Natural killer cell (primary cell): ENCODE results near the gene SPIRE1. TPM values are rescaled to one million over a fixed set of nuclear protein-coding genes. Genes with fewer than 3 reads are reported as not detected.
A peak's percentile ranks its signal among the peaks of the same experiment; 100 is the strongest.

Experiments
- ATAC-seq, 3 donors: fragments of 150-1000 bp in 2 of 3; fragments of 200-7000 bp in 1 of 3; cut with Tn5 transposase; 1 replicate in 1 of 3; 2 replicates in 2 of 3; pipeline ENCODE4 v1.10.0; 2021; ENCODE audit warnings: mild to moderate bottlenecking in 2 of 3, moderate library complexity in 2 of 3
- DNase-seq, 2 donors: peaks; one replicate each; pipeline versions ENCODE4 v3.0.0 to v3.0.0-alpha.2; 2013 to 2021; ENCODE audit warnings: mixed read lengths in 1 of 2
- H3K27ac ChIP-seq: one replicate; pipeline ENCODE4 v1.5.1; 2013; ENCODE audit warnings: mild to moderate bottlenecking, low read length
- H3K27me3 ChIP-seq: one replicate; pipeline ENCODE4 v1.6.1; 2013; ENCODE audit warnings: low read length; ENCODE audit not compliant: control insufficient read depth, insufficient read depth
- H3K36me3 ChIP-seq: one replicate; pipeline ENCODE4 v1.6.1; 2013; ENCODE audit warnings: low read length; ENCODE audit not compliant: control insufficient read depth, insufficient read depth
- H3K4me1 ChIP-seq: one replicate; pipeline ENCODE4 v1.6.1; 2013; ENCODE audit warnings: low read length; ENCODE audit not compliant: control insufficient read depth, insufficient read depth
- H3K4me3 ChIP-seq: one replicate; pipeline ENCODE4 v1.5.1; 2013; ENCODE audit warnings: low read length
- H3K9me3 ChIP-seq: one replicate; pipeline ENCODE4 v1.6.1; 2013; ENCODE audit warnings: low read length; ENCODE audit not compliant: control insufficient read depth, insufficient read depth
- H3K27ac Mint-ChIP-seq, 2 donors: one replicate each; pipeline ENCODE4 v1.8.0; 2022; ENCODE audit warnings: mild to moderate bottlenecking in 2 of 2, mixed read lengths in 2 of 2, moderate library complexity in 1 of 2
- H3K27me3 Mint-ChIP-seq, 2 donors: one replicate each; pipeline ENCODE4 v1.8.0; 2022; ENCODE audit warnings: low read depth in 2 of 2, mixed read lengths in 2 of 2
- H3K36me3 Mint-ChIP-seq: one replicate; pipeline ENCODE4 v1.8.0; 2022; ENCODE audit warnings: mixed read lengths
- H3K4me1 Mint-ChIP-seq, 2 donors: one replicate each; pipeline ENCODE4 v1.8.0; 2022; ENCODE audit warnings: mixed read lengths in 2 of 2
- H3K4me3 Mint-ChIP-seq: one replicate; pipeline ENCODE4 v1.8.0; 2022; ENCODE audit warnings: mild to moderate bottlenecking, moderate library complexity, mixed read lengths
- H3K9me3 Mint-ChIP-seq, 2 donors: one replicate each; pipeline ENCODE4 v1.8.0; 2022; ENCODE audit warnings: mixed read lengths in 2 of 2
- WGBS: methylation state at CpG from one replicate; pipeline ENCODE4 v1.1.7; 2013; ENCODE audit warnings: missing lambda C conversion rate; ENCODE audit not compliant: insufficient coverage; 5-methylcytosine and 5-hydroxymethylcytosine counted together
- intact Hi-C: fragments of 100-400 bp; cut with micrococcal nuclease; formaldehyde crosslinking; loops from one replicate; pipeline ENCODE4 v1.14.2; 2022
- total RNA-seq, 4 donors: library from RNA; stranded (reverse); fragments of 120-200 nt in 1 of 4; gene quantifications; one replicate each; pipeline versions ENCODE4 v1.2.3 to v1.2.4, GENCODE V29; 2013 to 2022
- TF ChIP-seq, protein P1 (sequence below): fragments of 200-600 bp; IDR thresholded peaks from one replicate; pipeline ENCODE4 v1.8.0; 2022; ENCODE audit warnings: antibody characterized with exemption

The SPIRE1 gene
- total RNA-seq, 3 donors from 2014 or later (not counting 1 experiment from before 2014, with no cell fraction given) = 4.8 to 6.7 (median 5.4) TPM

DNA sequence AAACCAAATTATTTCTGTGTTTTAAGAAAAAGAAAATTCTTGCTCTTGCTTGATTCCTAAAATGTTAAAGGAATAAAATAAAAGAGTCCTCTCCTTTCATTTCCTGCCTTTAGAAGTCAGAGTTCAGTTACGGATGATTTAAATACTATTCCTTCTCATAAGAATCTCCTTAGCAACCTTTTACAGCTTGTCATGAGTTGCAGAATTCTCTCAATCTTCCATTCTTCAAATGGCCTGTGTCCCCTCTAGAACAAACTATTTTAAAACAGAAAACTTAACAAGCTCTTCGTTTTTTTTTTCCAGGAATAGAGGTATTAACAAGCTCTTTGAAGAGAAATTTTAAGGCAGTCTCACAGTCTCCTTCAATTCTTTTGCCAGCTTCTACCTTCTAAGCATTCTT, 42.2 kb downstream of the SPIRE1 start:
- no peak overlapping the region for H3K27ac ChIP-seq
- no peaks in the 10 kb centered on the region for H3K9me3 Mint-ChIP-seq
- no peak overlapping the region for H3K27ac Mint-ChIP-seq
- ATAC-seq (no peak), DNase-seq (no peak)
- no peaks in the 10 kb centered on the region for H3K27me3 ChIP-seq
- H3K4me3 ChIP-seq = no peak overlapping the region
- peaks cover 0 to 5% of the 10 kb centered on the region in 2 donors for H3K4me1 Mint-ChIP-seq
- H3K27me3 Mint-ChIP-seq = peaks cover 0 to 10% of the 10 kb centered on the region in 2 donors
- no peaks in the 10 kb centered on the region for H3K36me3 Mint-ChIP-seq
- no peak overlapping the region for H3K4me3 Mint-ChIP-seq
- TF ChIP-seq, protein P1, sequence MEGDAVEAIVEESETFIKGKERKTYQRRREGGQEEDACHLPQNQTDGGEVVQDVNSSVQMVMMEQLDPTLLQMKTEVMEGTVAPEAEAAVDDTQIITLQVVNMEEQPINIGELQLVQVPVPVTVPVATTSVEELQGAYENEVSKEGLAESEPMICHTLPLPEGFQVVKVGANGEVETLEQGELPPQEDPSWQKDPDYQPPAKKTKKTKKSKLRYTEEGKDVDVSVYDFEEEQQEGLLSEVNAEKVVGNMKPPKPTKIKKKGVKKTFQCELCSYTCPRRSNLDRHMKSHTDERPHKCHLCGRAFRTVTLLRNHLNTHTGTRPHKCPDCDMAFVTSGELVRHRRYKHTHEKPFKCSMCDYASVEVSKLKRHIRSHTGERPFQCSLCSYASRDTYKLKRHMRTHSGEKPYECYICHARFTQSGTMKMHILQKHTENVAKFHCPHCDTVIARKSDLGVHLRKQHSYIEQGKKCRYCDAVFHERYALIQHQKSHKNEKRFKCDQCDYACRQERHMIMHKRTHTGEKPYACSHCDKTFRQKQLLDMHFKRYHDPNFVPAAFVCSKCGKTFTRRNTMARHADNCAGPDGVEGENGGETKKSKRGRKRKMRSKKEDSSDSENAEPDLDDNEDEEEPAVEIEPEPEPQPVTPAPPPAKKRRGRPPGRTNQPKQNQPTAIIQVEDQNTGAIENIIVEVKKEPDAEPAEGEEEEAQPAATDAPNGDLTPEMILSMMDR = no peak
- intact Hi-C loops = no loop called here
- no peaks in the 10 kb centered on the region for H3K36me3 ChIP-seq
- no peaks in the 10 kb centered on the region for H3K9me3 ChIP-seq
- 53% methylated on average over 2 of the region's 2 CpGs for WGBS
- H3K4me1 ChIP-seq = no peaks in the 10 kb centered on the region

DNA sequence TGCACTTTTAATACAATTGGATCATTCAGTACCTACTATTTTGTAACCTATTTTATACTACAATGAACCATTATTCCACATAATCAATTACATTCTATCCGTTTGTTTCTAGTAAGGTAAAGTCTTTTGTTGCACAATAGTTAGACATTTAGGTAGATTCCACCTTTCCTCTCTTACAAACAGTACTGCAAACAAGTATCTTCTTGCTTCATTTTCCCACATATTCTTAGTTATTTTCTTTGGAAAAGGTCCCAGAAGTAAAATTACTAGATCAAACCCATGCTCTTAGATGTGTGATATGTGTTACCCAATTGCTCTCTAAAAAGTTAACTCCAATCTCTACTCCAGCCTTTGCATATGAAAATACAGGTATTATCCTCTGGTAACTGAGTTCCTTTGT, 49.6 kb downstream of the SPIRE1 start:
- Mint-ChIP-seq H3K27me3 (peaks cover 0 to 15% of the 10 kb centered on the region in 2 donors), H3K9me3 (no peaks in the 10 kb centered on the region), H3K4me3 (no peak overlapping the region), H3K27ac (no peak overlapping the region), H3K4me1 (peaks cover 0 to 5% of the 10 kb centered on the region in 2 donors), H3K36me3 (no peaks in the 10 kb centered on the region)
- Histone ChIP-seq H3K36me3 (no peaks in the 10 kb centered on the region), H3K27ac (no peak overlapping the region), H3K4me3 (no peak overlapping the region), H3K4me1 (no peaks in the 10 kb centered on the region), H3K27me3 (no peaks in the 10 kb centered on the region), H3K9me3 (no peaks in the 10 kb centered on the region)
- ATAC-seq (no peak), DNase-seq (no peak)
- WGBS = no CpG with 5 or more reads among the region's 1 CpG
- TF ChIP-seq, protein P1 = no peak
- intact Hi-C loops = no loop called here

DNA sequence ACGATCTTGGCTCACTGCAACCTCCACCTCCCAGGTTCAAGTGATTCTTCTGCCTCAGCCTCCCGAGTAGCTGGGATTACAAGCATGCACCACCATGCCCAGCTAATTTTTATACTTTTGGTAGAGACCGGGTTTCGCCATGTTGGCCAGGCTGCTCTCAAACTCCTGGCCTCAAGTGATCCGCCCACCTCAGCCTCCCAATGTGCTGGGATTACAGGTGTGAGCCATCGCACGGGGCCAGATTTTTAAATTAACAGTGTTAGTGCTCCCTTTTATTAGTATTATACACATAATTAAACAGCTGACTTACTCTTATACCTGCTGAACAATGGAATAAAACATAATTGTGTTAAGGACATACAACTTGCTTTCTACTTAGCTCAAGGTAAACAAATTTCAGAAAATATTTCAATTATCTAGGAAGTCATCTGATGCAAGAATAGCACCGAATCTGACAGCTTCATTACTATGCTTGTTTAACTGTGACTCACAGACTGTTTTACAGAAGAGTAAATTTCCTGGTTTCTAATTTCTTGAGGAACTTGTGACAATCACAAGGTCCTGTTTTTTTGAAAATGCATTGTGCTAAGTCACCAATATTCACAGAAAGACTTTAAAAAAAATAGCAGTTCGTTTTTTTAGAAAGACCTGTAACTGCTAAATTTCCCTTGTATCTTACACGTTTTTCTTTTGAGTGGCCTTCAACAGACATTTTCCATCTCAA, 51.2 kb downstream of the SPIRE1 start:
- DNase-seq (no peak), ATAC-seq (no peak)
- H3K9me3 ChIP-seq = no peaks in the 10 kb centered on the region
- intact Hi-C loops = no loop called here
- H3K27ac Mint-ChIP-seq = no peak overlapping the region
- 65% methylated on average over 10 of the region's 10 CpGs for WGBS
- no peak overlapping the region for H3K4me3 ChIP-seq
- H3K4me1 ChIP-seq = no peaks in the 10 kb centered on the region
- no peaks in the 10 kb centered on the region for H3K27me3 ChIP-seq
- TF ChIP-seq, protein P1 = no peak
- no peaks in the 10 kb centered on the region for H3K36me3 ChIP-seq
- peaks cover 0 to 10% of the 10 kb centered on the region in 2 donors for H3K27me3 Mint-ChIP-seq
- H3K9me3 Mint-ChIP-seq = no peaks in the 10 kb centered on the region
- peak overlapping the region; percentile 51 for H3K27ac ChIP-seq
- no peak overlapping the region for H3K4me3 Mint-ChIP-seq
- no peaks in the 10 kb centered on the region for H3K36me3 Mint-ChIP-seq
- H3K4me1 Mint-ChIP-seq = no peaks in the 10 kb centered on the region
